ENCODE data around the gene CAMK2A.

The CAMK2A gene

DNA sequence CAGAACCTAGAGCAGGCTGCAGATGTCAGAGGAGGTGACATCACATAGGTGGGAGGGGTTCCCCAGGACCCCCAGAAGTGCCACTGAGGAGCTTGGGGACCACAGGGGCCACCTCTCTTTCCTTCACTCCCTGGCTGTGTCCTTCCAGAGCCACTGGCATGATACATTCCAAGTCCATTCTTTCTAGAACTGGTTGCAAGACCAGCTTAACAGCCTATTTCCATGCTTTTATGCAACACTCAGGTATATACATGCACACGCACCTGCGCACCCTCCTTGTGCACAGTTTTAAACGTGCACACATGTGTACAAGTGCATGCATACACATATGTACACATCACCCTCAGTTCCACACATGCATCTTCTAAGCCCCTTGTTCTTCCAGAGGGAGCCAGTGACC lies 60.0 kb downstream of the CAMK2A start:
- Histone ChIP-seq H3K27ac (no peak overlapping the region), H3K4me3 (no peak overlapping the region)
- TF ChIP-seq, protein P1, sequence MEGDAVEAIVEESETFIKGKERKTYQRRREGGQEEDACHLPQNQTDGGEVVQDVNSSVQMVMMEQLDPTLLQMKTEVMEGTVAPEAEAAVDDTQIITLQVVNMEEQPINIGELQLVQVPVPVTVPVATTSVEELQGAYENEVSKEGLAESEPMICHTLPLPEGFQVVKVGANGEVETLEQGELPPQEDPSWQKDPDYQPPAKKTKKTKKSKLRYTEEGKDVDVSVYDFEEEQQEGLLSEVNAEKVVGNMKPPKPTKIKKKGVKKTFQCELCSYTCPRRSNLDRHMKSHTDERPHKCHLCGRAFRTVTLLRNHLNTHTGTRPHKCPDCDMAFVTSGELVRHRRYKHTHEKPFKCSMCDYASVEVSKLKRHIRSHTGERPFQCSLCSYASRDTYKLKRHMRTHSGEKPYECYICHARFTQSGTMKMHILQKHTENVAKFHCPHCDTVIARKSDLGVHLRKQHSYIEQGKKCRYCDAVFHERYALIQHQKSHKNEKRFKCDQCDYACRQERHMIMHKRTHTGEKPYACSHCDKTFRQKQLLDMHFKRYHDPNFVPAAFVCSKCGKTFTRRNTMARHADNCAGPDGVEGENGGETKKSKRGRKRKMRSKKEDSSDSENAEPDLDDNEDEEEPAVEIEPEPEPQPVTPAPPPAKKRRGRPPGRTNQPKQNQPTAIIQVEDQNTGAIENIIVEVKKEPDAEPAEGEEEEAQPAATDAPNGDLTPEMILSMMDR (IDR thresholded peaks at IDR 0.05) = no peak
- DNase-seq (ENCODE audit: low spot score) = no peak

DNA sequence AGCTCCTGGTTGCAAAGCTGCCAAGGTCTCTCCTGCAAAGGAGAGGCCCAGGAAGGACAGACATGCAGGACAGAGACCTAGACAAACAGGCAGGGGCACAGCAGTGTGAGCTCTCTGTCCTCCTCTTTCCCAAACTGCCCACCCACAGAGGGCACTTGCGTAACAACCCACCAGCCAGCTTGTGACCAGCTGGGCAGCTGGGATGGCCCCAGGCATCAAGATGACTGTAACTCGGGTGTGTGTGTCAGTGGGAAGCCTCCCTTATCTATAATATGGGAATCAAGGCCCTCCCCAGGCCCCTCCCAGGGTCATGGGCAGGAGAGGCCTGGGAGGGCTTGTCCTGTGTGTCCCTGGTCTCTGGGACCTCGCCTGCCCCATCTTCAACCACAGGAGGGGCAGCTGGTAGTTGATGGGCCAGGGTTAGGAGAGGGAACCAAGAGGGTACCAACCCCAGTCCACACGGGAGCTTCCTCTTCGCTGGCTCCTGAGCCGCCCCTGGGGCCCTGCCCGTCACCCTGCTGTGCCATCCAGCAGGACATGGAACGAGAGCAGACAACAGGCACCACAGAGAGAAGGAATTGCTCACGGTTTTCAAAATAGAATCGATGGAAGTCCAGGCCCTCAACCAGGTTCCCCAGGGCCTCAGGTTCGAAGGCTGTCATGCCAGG lies 61.8 kb downstream of the CAMK2A start:
- Histone ChIP-seq H3K4me3 (no peak overlapping the region), H3K27ac (no peak overlapping the region)
- no peak for DNase-seq (ENCODE audit: low spot score)
- TF ChIP-seq, protein P1 (IDR thresholded peaks at IDR 0.05) = no peak

DNA sequence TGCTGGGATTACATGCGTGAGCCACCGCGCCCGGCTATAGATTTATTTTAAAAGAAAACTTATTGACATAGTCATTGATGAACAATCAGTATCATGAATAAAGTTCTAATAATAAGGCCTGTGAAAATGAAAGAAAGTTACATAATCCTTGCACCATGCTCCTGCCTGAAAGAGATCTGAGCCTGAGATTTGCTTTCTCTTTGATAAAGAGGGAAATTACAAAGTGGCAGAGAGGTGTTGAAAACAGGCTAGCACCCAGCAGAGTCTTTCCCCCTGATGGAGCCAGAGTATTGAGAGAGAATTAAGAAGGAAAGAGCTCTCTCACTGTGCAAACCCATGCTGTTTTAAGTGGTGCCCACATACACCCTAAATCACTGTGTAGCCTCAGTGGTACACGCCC lies 62.5 kb downstream of the CAMK2A start:
- TF ChIP-seq, protein P1 (IDR thresholded peaks at IDR 0.05) = no peak
- Histone ChIP-seq H3K27ac (no peak overlapping the region), H3K4me3 (no peak overlapping the region)
- no peak for DNase-seq (ENCODE audit: low spot score)

DNA sequence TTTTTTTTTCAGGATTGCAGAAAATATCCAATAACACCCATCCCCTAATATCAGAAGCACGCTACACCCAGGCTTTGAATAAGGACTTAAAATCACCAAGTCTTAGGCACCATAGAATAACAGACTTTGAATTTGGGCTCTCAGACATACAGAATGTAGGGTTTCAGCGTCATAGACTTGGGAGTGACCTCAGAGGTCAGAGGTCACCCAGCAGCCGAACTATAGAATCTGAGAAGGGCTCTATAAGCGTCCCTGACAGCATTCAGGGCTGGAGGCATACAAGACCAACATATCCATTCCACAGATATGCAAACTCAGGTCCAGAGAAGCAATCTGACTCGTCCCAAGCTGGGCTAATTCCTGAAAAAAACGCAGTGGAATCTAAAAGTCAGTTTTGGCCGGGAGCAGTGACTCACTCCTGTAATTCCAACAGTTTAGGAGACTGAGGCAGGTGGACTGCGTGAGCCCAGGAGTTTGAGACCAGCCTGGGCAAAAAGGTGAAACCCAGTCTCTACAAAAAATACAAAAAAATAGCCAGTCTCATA lies 65.0 kb downstream of the CAMK2A start:
- TF ChIP-seq, protein P1 (IDR thresholded peaks at IDR 0.05) = no peak
- DNase-seq (ENCODE audit: low spot score) = no peak
- no peak overlapping the region for H3K4me3 ChIP-seq
- no peak overlapping the region for H3K27ac ChIP-seq

DNA sequence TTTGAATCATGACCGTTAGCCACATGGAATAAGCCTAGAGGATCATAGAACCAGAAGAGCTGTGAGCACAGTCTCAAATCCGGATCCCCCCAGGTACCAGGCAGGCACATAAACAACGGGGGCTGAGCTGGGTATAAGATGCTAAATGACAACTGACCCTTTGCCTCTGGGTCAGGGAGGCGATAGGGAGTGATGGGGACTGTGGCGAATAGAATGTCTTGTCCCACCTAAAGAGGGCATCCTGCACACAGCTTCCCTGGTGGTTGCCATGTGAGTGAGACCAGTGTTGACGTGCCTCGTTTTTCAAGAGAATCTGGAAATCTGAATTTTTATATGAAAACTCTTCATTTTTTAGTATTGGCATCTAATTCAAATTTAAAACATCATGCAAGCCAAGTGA lies 66.1 kb downstream of the CAMK2A start:
- Histone ChIP-seq H3K4me3 (no peak overlapping the region), H3K27ac (no peak overlapping the region)
- no peak for DNase-seq (ENCODE audit: low spot score)
- TF ChIP-seq, protein P1 (IDR thresholded peaks at IDR 0.05) = no peak

DNA sequence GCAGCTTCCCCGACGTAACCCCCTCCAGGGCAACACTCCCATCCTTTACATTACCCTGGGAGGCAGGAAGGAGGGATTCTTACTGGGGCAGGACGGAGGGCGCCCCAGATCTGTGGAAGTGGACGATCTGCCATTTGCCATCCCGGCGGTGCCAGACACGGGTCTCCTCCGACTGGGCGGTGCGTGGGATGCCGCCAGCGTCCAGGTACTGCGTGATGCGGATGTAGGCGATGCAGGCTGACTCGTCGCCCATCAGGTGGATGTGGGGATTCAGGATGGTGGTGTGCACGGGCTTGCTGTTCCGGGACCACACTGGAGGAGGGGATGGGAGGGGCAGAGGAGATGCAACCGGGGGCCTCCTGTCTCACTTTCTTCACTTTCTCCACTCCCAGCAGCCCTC lies 66.7 kb downstream of the CAMK2A start:
- no peak for DNase-seq (ENCODE audit: low spot score)
- TF ChIP-seq, protein P1 (IDR thresholded peaks at IDR 0.05) = no peak
- no peak overlapping the region for H3K27ac ChIP-seq
- no peak overlapping the region for H3K4me3 ChIP-seq

DNA sequence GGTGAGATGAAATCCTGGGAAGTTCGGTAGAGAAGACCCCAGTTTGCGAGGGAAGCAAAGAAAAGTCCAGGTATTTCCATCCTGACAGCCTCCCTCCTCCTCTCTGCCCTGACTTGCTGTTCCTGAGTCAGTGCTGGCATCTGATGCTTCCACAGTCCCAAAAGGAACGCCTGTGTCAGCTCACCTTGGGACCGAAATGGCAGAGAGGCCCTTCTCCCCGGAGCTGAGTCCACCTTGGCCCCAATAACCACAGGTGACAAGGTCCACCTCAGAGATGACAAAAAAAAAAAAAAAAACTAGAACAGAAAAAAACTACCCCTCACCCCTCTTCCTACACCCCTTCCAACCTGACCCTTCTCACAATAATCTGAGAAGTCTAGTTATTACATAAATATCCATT lies 68.1 kb downstream of the CAMK2A start:
- TF ChIP-seq, protein P1 (IDR thresholded peaks at IDR 0.05) = no peak
- DNase-seq (ENCODE audit: low spot score) = no peak
- no peak overlapping the region for H3K4me3 ChIP-seq
- H3K27ac ChIP-seq = no peak overlapping the region
